GM10847 (cell line): Measurements from ENCODE around the gene LILRA5.

Experiments
- POLR2A ChIP-seq: IDR thresholded peaks from 2 replicates; pipeline ENCODE4 v1.6.1; 2011; ENCODE audit not compliant: insufficient read length; ENCODE audit errors: extremely low read depth

The LILRA5 gene

GRCh38 chr19:54315956-54316355 is 3.0 kb upstream of the LILRA5 start:
- no peak for TF ChIP-seq POLR2A

GRCh38 chr19:54312011-54312410 is 955 bp downstream of the LILRA5 start:
- TF ChIP-seq POLR2A = no peak

- TF ChIP-seq POLR2A = no peak
These were observed 1.5 kb downstream of the LILRA5 start for GRCh38 chr19:54311486-54311885.

- TF ChIP-seq POLR2A = no peak
These were observed 2.4 kb downstream of the LILRA5 start for GRCh38 chr19:54310543-54310942.

GRCh38 chr19:54309811-54310210 is 3.2 kb downstream of the LILRA5 start:
- TF ChIP-seq POLR2A = no peak

GRCh38 chr19:54307389-54308020 is 5.5 kb downstream of the LILRA5 start:
- TF ChIP-seq POLR2A = no peak

GRCh38 chr19:54305141-54305540 is 7.8 kb downstream of the LILRA5 start:
- no peak for TF ChIP-seq POLR2A

- TF ChIP-seq POLR2A = no peak
These were observed 10.7 kb downstream of the LILRA5 start for GRCh38 chr19:54302257-54302656.

GRCh38 chr19:54299515-54299914 is 13.5 kb downstream of the LILRA5 start:
- no peak for TF ChIP-seq POLR2A

- no peak for TF ChIP-seq POLR2A
These were observed 13.9 kb downstream of the LILRA5 start for GRCh38 chr19:54299126-54299498.

- TF ChIP-seq POLR2A = no peak
These were observed 14.4 kb downstream of the LILRA5 start for GRCh38 chr19:54298357-54299125.

GRCh38 chr19:54297759-54298305 is 15.1 kb downstream of the LILRA5 start:
- no peak for TF ChIP-seq POLR2A

- no peak for TF ChIP-seq POLR2A
These were observed 18.4 kb downstream of the LILRA5 start for GRCh38 chr19:54294539-54294938.

- no peak for TF ChIP-seq POLR2A
These were observed 25.5 kb downstream of the LILRA5 start for GRCh38 chr19:54287456-54287855.

- no peak for TF ChIP-seq POLR2A
These were observed 30.1 kb downstream of the LILRA5 start for GRCh38 chr19:54282686-54283470.
